ENCODE data around the gene ZNF222. TPM values are rescaled to one million over a fixed set of nuclear protein-coding genes. Genes with fewer than 3 reads are reported as not detected.

Gene ZNF222
- total and polyA plus RNA-seq, 2 experiments from 2014 or later, result 3.2 to 11.6 TPM

DNA sequence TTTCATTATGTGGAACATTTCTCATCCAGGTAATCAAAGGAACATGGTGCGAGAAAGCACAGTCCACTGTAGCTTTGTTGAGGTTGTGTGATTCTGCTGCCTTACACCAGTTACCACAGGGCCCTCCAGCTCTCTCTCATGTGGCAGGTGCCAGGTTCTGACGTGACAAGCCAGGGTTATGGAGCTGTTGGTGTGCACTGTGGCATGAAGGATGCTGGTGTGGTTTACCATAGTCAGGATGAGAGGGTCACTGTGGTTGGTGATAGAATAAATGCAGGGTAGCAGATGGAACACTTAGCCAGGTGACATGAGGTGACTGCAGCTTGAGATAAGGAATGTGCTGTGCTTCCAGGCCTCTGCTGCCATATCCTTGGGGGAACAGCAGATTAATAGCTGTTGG, 34.0 kb downstream of the ZNF222 start:
- Histone ChIP-seq H3K4me3 (no peak overlapping the region), H3K9me3 (ENCODE audit: low read depth) (no peaks in the 10 kb centered on the region)
- DNase-seq (ENCODE audit: low read depth in 1 of 2, low spot score in 1 of 2), result no peak

DNA sequence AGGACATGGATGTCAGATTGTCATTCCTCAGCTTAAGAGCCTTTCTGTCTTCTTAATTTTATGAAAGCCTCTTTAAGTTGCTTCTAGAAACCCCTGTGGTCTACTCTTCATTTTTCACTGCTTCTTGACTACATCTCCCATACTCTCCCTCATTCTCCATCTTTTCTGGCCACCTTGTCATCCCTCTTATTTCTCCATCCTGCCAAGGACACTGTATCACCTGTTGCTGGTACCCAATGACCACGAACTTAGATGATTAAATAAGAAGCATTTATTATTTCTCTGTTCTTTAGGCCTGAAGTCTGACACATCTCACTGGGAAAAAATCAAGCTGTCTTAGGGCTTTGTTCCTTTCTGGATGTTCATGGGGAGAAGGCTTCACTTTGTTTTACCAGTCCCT, 35.9 kb downstream of the ZNF222 start:
- H3K4me3 ChIP-seq, result no peak overlapping the region
- peaks cover 30% of the 10 kb centered on the region for H3K36me3 ChIP-seq
- H3K4me1 ChIP-seq (ENCODE audit: low read depth), result no peaks in the 10 kb centered on the region
- DNase-seq (ENCODE audit: low read depth in 1 of 2, low spot score in 1 of 2), result no peak
- H3K27ac ChIP-seq, result no peak overlapping the region
- TF ChIP-seq, protein P1, sequence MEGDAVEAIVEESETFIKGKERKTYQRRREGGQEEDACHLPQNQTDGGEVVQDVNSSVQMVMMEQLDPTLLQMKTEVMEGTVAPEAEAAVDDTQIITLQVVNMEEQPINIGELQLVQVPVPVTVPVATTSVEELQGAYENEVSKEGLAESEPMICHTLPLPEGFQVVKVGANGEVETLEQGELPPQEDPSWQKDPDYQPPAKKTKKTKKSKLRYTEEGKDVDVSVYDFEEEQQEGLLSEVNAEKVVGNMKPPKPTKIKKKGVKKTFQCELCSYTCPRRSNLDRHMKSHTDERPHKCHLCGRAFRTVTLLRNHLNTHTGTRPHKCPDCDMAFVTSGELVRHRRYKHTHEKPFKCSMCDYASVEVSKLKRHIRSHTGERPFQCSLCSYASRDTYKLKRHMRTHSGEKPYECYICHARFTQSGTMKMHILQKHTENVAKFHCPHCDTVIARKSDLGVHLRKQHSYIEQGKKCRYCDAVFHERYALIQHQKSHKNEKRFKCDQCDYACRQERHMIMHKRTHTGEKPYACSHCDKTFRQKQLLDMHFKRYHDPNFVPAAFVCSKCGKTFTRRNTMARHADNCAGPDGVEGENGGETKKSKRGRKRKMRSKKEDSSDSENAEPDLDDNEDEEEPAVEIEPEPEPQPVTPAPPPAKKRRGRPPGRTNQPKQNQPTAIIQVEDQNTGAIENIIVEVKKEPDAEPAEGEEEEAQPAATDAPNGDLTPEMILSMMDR (IDR thresholded peaks at IDR 0.05; ENCODE audit: low read depth, low read length), result no peak
- no peaks in the 10 kb centered on the region for H3K27me3 ChIP-seq
- H3K9me3 ChIP-seq (ENCODE audit: low read depth), result no peaks in the 10 kb centered on the region

More for the DNA sequence above, 34.0 kb downstream of the ZNF222 start:
- H3K36me3 ChIP-seq, result peaks cover 25% of the 10 kb centered on the region
- no peak overlapping the region for H3K27ac ChIP-seq
- H3K4me1 ChIP-seq (ENCODE audit: low read depth), result no peaks in the 10 kb centered on the region
- TF ChIP-seq, protein P1 (IDR thresholded peaks at IDR 0.05; ENCODE audit: low read depth, low read length), result no peak
- no peaks in the 10 kb centered on the region for H3K27me3 ChIP-seq

DNA sequence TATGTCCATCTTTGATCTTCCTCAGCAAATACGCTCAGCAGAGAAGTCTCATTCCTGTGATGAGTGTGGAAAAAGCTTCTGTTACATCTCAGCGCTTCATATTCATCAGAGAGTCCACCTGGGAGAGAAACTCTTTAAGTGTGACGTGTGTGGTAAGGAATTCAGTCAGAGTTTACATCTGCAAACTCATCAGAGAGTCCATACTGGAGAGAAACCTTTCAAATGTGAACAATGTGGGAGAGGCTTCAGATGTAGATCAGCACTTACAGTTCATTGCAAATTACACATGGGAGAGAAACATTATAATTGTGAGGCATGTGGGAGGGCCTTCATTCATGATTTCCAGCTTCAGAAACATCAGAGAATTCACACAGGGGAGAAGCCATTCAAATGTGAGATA, 41.1 kb downstream of the ZNF222 start:
- H3K4me1 ChIP-seq (ENCODE audit: low read depth), result no peaks in the 10 kb centered on the region
- no peak for DNase-seq (ENCODE audit: low read depth in 1 of 2, low spot score in 1 of 2)
- no peak overlapping the region for H3K4me3 ChIP-seq
- peaks cover 25% of the 10 kb centered on the region for H3K36me3 ChIP-seq
- no peaks in the 10 kb centered on the region for H3K9me3 ChIP-seq (ENCODE audit: low read depth)
- H3K27me3 ChIP-seq, result no peaks in the 10 kb centered on the region
- no peak overlapping the region for H3K27ac ChIP-seq
- TF ChIP-seq, protein P1 (IDR thresholded peaks at IDR 0.05; ENCODE audit: low read depth, low read length), result no peak

DNA sequence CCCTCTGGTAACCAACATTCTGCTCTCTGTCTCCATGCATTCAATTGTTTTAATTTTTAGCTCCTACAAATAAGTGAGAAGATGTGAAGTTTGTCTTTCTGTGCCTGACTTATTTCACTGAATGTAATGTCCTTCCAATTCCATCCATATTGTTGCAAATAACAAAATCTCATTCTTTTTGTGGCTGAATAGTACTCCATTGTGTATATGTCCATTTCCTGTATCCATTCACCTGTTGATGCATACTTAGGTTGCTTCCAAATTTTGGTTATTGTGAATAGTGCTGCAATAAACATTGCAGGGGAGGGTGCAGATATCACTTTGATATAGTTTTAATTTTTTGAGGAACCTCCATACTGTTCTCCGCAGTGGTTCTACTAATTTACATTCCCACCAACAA, 44.2 kb downstream of the ZNF222 start:
- no peak for DNase-seq (ENCODE audit: low read depth in 1 of 2, low spot score in 1 of 2)
- Histone ChIP-seq H3K9me3 (ENCODE audit: low read depth) (no peaks in the 10 kb centered on the region), H3K36me3 (peaks cover 17% of the 10 kb centered on the region), H3K27me3 (no peaks in the 10 kb centered on the region), H3K4me3 (no peak overlapping the region), H3K4me1 (ENCODE audit: low read depth) (peaks cover 5% of the 10 kb centered on the region), H3K27ac (no peak overlapping the region)
- TF ChIP-seq, protein P1 (IDR thresholded peaks at IDR 0.05; ENCODE audit: low read depth, low read length), result no peak

DNA sequence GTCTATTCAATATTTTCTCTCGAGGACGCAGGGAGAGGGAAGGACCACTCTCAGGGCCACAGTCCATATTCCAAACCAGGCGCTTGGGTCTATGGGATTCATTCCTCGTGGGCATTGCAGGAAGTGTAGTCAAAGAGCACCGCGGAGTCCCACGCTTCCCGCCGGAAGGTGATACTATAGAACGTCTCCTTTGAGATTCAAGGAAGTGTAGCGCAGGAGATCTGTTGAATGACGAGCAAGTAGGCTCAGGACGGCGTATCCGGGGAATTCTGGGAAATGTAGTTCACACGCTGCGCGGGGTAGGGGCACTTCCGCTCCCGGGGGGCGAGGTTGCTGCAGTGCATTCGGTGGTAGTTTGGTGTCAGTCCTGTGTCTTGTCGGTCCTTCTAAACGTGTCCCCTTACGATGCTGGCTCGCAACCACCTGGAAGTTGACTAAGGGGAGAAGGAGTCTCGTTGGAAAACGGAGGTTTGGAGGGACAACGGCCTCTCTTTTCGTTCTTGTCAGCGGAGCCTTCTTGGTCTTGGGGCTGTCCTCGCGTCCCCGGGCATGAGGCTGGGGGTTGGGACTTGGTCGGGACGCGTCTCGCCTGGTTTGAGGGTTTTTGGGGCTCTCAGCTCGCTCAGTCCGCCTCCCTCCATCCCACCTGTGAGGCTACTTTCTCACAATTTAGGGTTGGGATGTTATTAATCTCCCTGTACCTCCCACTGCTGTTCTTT, 46.8 kb downstream of the ZNF222 start, which contains the start of gene ZNF284:
Gene ZNF284 (plus strand): TSS at position 336 of the 719 bp plus-strand sequence. CDS start 4,231 bp downstream, outside the sequence.
- H3K27me3 ChIP-seq, result no peaks in the 10 kb centered on the region
- H3K36me3 ChIP-seq, result peaks cover 5% of the 10 kb centered on the region
- DNase-seq (ENCODE audit: low read depth in 1 of 2, low spot score in 1 of 2), result peak; percentile 87 to 93
- TF ChIP-seq, protein P1 (IDR thresholded peaks at IDR 0.05; ENCODE audit: low read depth, low read length), result no peak
- H3K4me1 ChIP-seq (ENCODE audit: low read depth), result peaks cover 5% of the 10 kb centered on the region
- no peaks in the 10 kb centered on the region for H3K9me3 ChIP-seq (ENCODE audit: low read depth)
- H3K27ac ChIP-seq, result no peak within 1 kb of the TSS
- H3K4me3 ChIP-seq, result peak within 1 kb of the TSS; percentile 67
